Hepatic stellate cell (primary cell): ENCODE measurements around the gene CBX4.

ENCODE experiments used
- DNase-seq: peaks from one replicate; pipeline ENCODE4 v3.0.0; 2011; ENCODE audit warnings: low spot score

CBX4 gene

GRCh38 chr17:79829004-79829403, 10.2 kb downstream of the CBX4 start:
- no peak for DNase-seq

GRCh38 chr17:79826841-79827578, 12.2 kb downstream of the CBX4 start:
- DNase-seq: no peak

GRCh38 chr17:79826204-79826680, 13.0 kb downstream of the CBX4 start:
- no peak for DNase-seq

GRCh38 chr17:79825580-79825921, 13.7 kb downstream of the CBX4 start:
- no peak for DNase-seq

GRCh38 chr17:79824893-79825579, 14.2 kb downstream of the CBX4 start:
- DNase-seq: no peak

- no peak for DNase-seq
Observed at GRCh38 chr17:79824234-79824633, 15.0 kb downstream of the CBX4 start.

GRCh38 chr17:79822583-79823124, 16.6 kb downstream of the CBX4 start:
- DNase-seq: no peak

- DNase-seq: no peak
Observed at GRCh38 chr17:79821331-79822095, 17.7 kb downstream of the CBX4 start.

- no peak for DNase-seq
Observed at GRCh38 chr17:79820959-79821330, 18.3 kb downstream of the CBX4 start.

- no peak for DNase-seq
Observed at GRCh38 chr17:79819534-79820276, 19.5 kb downstream of the CBX4 start.

GRCh38 chr17:79819085-79819484, 20.2 kb downstream of the CBX4 start:
- no peak for DNase-seq

GRCh38 chr17:79818026-79818758, 21.0 kb downstream of the CBX4 start:
- no peak for DNase-seq

- no peak for DNase-seq
Observed at GRCh38 chr17:79815836-79816461, 23.3 kb downstream of the CBX4 start.

- no peak for DNase-seq
Observed at GRCh38 chr17:79814974-79815835, 24.0 kb downstream of the CBX4 start.

GRCh38 chr17:79814127-79814973, 24.9 kb downstream of the CBX4 start:
- no peak for DNase-seq

GRCh38 chr17:79813297-79814126, 25.7 kb downstream of the CBX4 start:
- DNase-seq: peak; percentile 61

- DNase-seq: no peak
Observed at GRCh38 chr17:79812353-79813258, 26.6 kb downstream of the CBX4 start.
